ENCODE measurements around the gene WFS1. TPM values are rescaled to one million over a fixed set of nuclear protein-coding genes. Genes with fewer than 3 reads are reported as not detected.

The WFS1 gene
- total and polyA plus RNA-seq, 2 of the 13 experiments (the other 11 are each of a cell fraction or from before 2014, with no cell fraction given), result 39.1 to 42.2 TPM

- TF ChIP-seq HMGXB3 (CRISPR knock-in tag; IDR thresholded peaks at IDR 0.05; ENCODE audit: borderline replicate concordance) (no peak), BORCS8-MEF2B (CRISPR knock-in tag; IDR thresholded peaks at IDR 0.05) (no peak), CAMTA2 (CRISPR knock-in tag; IDR thresholded peaks at IDR 0.05; ENCODE audit: borderline replicate concordance) (no peak), PLRG1 (conservative IDR thresholded peaks at IDR 0.05) (no peak), SMARCC2 (IDR thresholded peaks at IDR 0.05) (no peak), CEBPB (IDR thresholded peaks at IDR 0.05; ENCODE audit: borderline replicate concordance, low read depth, low read length) (peak; percentile 62), TBL1XR1 (IDR thresholded peaks at IDR 0.05; ENCODE audit: borderline replicate concordance, low read length, partially characterized antibody) (no peak), ZNF891 (CRISPR knock-in tag; IDR thresholded peaks at IDR 0.05) (no peak), HOMEZ (CRISPR knock-in tag; IDR thresholded peaks at IDR 0.05; ENCODE audit: low read depth) (no peak)
- TF ChIP-seq, protein P1, sequence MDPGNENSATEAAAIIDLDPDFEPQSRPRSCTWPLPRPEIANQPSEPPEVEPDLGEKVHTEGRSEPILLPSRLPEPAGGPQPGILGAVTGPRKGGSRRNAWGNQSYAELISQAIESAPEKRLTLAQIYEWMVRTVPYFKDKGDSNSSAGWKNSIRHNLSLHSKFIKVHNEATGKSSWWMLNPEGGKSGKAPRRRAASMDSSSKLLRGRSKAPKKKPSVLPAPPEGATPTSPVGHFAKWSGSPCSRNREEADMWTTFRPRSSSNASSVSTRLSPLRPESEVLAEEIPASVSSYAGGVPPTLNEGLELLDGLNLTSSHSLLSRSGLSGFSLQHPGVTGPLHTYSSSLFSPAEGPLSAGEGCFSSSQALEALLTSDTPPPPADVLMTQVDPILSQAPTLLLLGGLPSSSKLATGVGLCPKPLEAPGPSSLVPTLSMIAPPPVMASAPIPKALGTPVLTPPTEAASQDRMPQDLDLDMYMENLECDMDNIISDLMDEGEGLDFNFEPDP (CRISPR knock-in tag; conservative IDR thresholded peaks at IDR 0.05), result no peak
- TF ChIP-seq, protein P2, sequence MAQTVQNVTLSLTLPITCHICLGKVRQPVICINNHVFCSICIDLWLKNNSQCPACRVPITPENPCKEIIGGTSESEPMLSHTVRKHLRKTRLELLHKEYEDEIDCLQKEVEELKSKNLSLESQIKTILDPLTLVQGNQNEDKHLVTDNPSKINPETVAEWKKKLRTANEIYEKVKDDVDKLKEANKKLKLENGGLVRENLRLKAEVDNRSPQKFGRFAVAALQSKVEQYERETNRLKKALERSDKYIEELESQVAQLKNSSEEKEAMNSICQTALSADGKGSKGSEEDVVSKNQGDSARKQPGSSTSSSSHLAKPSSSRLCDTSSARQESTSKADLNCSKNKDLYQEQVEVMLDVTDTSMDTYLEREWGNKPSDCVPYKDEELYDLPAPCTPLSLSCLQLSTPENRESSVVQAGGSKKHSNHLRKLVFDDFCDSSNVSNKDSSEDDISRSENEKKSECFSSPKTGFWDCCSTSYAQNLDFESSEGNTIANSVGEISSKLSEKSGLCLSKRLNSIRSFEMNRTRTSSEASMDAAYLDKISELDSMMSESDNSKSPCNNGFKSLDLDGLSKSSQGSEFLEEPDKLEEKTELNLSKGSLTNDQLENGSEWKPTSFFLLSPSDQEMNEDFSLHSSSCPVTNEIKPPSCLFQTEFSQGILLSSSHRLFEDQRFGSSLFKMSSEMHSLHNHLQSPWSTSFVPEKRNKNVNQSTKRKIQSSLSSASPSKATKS (CRISPR knock-in tag; IDR thresholded peaks at IDR 0.05), result no peak
These were observed 21.3 kb downstream of the WFS1 start (continued) for GRCh38 chr4:6290769-6291547.
